HG03066 (cell line): Measurements from ENCODE around the gene TNFAIP3.

ENCODE experiments used
- ATAC-seq: cut with Tn5 transposase; IDR thresholded peaks from one replicate; pipeline ENCODE4 v1.9.1; 2021; ENCODE audit warnings: low read depth; ENCODE audit not compliant: unreplicated experiment

The TNFAIP3 gene

GRCh38 chr6:137894779-137895385 lies 27.8 kb downstream of the TNFAIP3 start:
- no peak for ATAC-seq

GRCh38 chr6:137896647-137897046 lies 29.6 kb downstream of the TNFAIP3 start:
- no peak for ATAC-seq

GRCh38 chr6:137900815-137901214 lies 33.8 kb downstream of the TNFAIP3 start:
- ATAC-seq = no peak

GRCh38 chr6:137901454-137901853 lies 34.4 kb downstream of the TNFAIP3 start:
- ATAC-seq = no peak

GRCh38 chr6:137902699-137903098 lies 35.6 kb downstream of the TNFAIP3 start:
- ATAC-seq = no peak

GRCh38 chr6:137903274-137903932 lies 36.3 kb downstream of the TNFAIP3 start:
- ATAC-seq = no peak

- peak; percentile 75 for ATAC-seq
These were observed 37.1 kb downstream of the TNFAIP3 start for GRCh38 chr6:137903933-137904821.

GRCh38 chr6:137904822-137905617 lies 38.0 kb downstream of the TNFAIP3 start:
- peak; percentile 40 for ATAC-seq

GRCh38 chr6:137906020-137906472 lies 39.0 kb downstream of the TNFAIP3 start:
- no peak for ATAC-seq

- ATAC-seq = no peak
These were observed 40.1 kb downstream of the TNFAIP3 start for GRCh38 chr6:137907170-137907569.

GRCh38 chr6:137909533-137909932 lies 42.5 kb downstream of the TNFAIP3 start:
- no peak for ATAC-seq

GRCh38 chr6:137910424-137910834 lies 43.4 kb downstream of the TNFAIP3 start:
- no peak for ATAC-seq

- no peak for ATAC-seq
These were observed 43.9 kb downstream of the TNFAIP3 start for GRCh38 chr6:137910843-137911456.

GRCh38 chr6:137911675-137912191 lies 44.7 kb downstream of the TNFAIP3 start:
- ATAC-seq = peak; percentile 56

- ATAC-seq = no peak
These were observed 45.8 kb downstream of the TNFAIP3 start for GRCh38 chr6:137912813-137913212.

- ATAC-seq = no peak
These were observed 46.4 kb downstream of the TNFAIP3 start for GRCh38 chr6:137913434-137913833.

- ATAC-seq = no peak
These were observed 47.0 kb downstream of the TNFAIP3 start for GRCh38 chr6:137913996-137914529.

- no peak for ATAC-seq
These were observed 47.6 kb downstream of the TNFAIP3 start for GRCh38 chr6:137914530-137915193.

- ATAC-seq = no peak
These were observed 48.7 kb downstream of the TNFAIP3 start for GRCh38 chr6:137915790-137916189.
